GM12878 (cell line): Measurements from ENCODE around the gene UROC1. TPM values are rescaled to one million over a fixed set of nuclear protein-coding genes. Genes with fewer than 3 reads are reported as not detected.

Source experiments
- ATAC-seq: fragments of 200-7000 bp; cut with Tn5 transposase; 3 replicates; pipeline ENCODE4 v1.9.1; 2020; ENCODE audit warnings: mild to moderate bottlenecking, moderate library complexity
- BruUV-seq: library from RNA; stranded (reverse); fragments of 400-500 nt; replicated peaks from 2 replicates; lab custom pipeline; 2021; lab: Mats Ljungman, UMichigan
- CTCF ChIA-PET: fragments of 300-600 bp; sonication (Branson Sonifier 250); formaldehyde crosslinking; extraction: SDS; loops from one replicate; lab custom pipeline; 2021; ENCODE audit warnings: inconsistent platforms; lab: Yijun Ruan, JAX
- POLR2A ChIA-PET: fragments of 350-600 bp; formaldehyde crosslinking; extraction: SDS; loops from one replicate; lab custom pipeline; 2021; ENCODE audit warnings: inconsistent platforms; lab: Charles Lee
- RAD21 ChIA-PET: fragments of 300-600 bp; sonication (Branson Sonifier 250); formaldehyde crosslinking; loops from one replicate; lab custom pipeline; 2023; ENCODE audit warnings: antibody characterized with exemption; ENCODE audit not compliant: unreplicated experiment; lab: Charles Lee
- SMC1A ChIA-PET: fragments of 300-600 bp; sonication (Branson Sonifier 250); formaldehyde crosslinking; loops from one replicate; lab custom pipeline; 2023; ENCODE audit not compliant: unreplicated experiment, uncharacterized antibody; lab: Charles Lee
- DNase-seq: peaks from one replicate; pipeline ENCODE4 v3.0.0-alpha.2; 2011; ENCODE audit warnings: low read depth, low spot score
- FAIRE-seq: peaks from 3 replicates; lab custom pipeline; 2011; peaks lifted over from hg19 to GRCh38; lab: Jason Lieb, UNC
- H2AFZ ChIP-seq: 2 replicates; pipeline ENCODE4 v1.6.0; 2011; ENCODE audit warnings: low read depth, low read length, control low read depth; ENCODE audit not compliant: control insufficient read depth
- H3K27ac ChIP-seq: 2 replicates; pipeline ENCODE4 v1.5.1; 2011; ENCODE audit warnings: control low read depth; ENCODE audit not compliant: control insufficient read depth, insufficient read depth
- H3K27me3 ChIP-seq, 2 experiments: replicated peaks in 1 of 2; 2 replicates each; pipeline versions ENCODE4 v1.6.0 to v1.6.1; 2011; ENCODE audit warnings: low read length in 1 of 2; ENCODE audit not compliant: control insufficient read depth in 2 of 2, insufficient read depth in 2 of 2
- H3K36me3 ChIP-seq, 2 experiments: 2 replicates each; pipeline ENCODE4 v1.5.1; 2011; ENCODE audit warnings: low read length in 1 of 2; ENCODE audit not compliant: control insufficient read depth in 2 of 2, insufficient read depth in 2 of 2
- H3K4me1 ChIP-seq: 2 replicates; pipeline ENCODE4 v1.6.1; 2011; ENCODE audit warnings: mild to moderate bottlenecking, low read length, moderate library complexity, mixed read lengths; ENCODE audit not compliant: control insufficient read depth, insufficient read depth
- H3K4me2 ChIP-seq: 2 replicates; pipeline ENCODE4 v1.6.0; 2011; ENCODE audit warnings: control low read depth; ENCODE audit not compliant: control insufficient read depth, insufficient read depth
- H3K4me3 ChIP-seq: fragments of 200-600 bp; sonication (generic); 2 replicates; pipeline ENCODE4 v1.5.1; 2016
- H3K79me2 ChIP-seq: 2 replicates; pipeline ENCODE4 v1.6.0; 2011; ENCODE audit warnings: low read length; ENCODE audit not compliant: control insufficient read depth, insufficient read depth
- H3K9ac ChIP-seq: 2 replicates; pipeline ENCODE4 v1.8.0; 2011; ENCODE audit warnings: low read length, control low read depth, mixed read lengths; ENCODE audit not compliant: control insufficient read depth, insufficient read depth
- H3K9me3 ChIP-seq: replicated peaks from 3 replicates; pipeline ENCODE4 v1.5.1; 2011; ENCODE audit warnings: mild to moderate bottlenecking, low read length; ENCODE audit not compliant: control insufficient read depth, insufficient read depth
- H4K20me1 ChIP-seq: 2 replicates; pipeline ENCODE4 v1.6.0; 2011; ENCODE audit not compliant: control insufficient read depth, insufficient read depth
- CUX1 ChIP-seq: IDR thresholded peaks from 2 replicates; pipeline ENCODE4 v1.6.1; 2012; ENCODE audit warnings: improper control_type of control experiment, low read depth, low read length; ENCODE audit not compliant: insufficient replicate concordance
- ESRRA ChIP-seq: IDR thresholded peaks from 2 replicates; pipeline ENCODE4 v1.6.1; 2012; ENCODE audit warnings: mild to moderate bottlenecking, low read length, improper control_type of control experiment
- FOXM1 ChIP-seq: IDR thresholded peaks from 2 replicates; pipeline ENCODE4 v1.6.1; 2012; ENCODE audit warnings: low read depth, mild to moderate bottlenecking, inconsistent platforms, low read length, moderate library complexity
- IKZF1 ChIP-seq: fragments of 450-650 bp; conservative IDR thresholded peaks from 2 replicates; pipeline ENCODE4 v1.6.1; 2017; ENCODE audit warnings: antibody characterized with exemption, mild to moderate bottlenecking
- MYC ChIP-seq: IDR thresholded peaks from 2 replicates; pipeline ENCODE4 v1.6.1; 2011; ENCODE audit warnings: mild to moderate bottlenecking, low read length, moderate library complexity, inconsistent platforms; ENCODE audit not compliant: insufficient read depth, insufficient replicate concordance, insufficient read length, severe bottlenecking
- RELA ChIP-seq: fragments of 450-650 bp; IDR thresholded peaks from 2 replicates; pipeline ENCODE4 v1.8.0; 2014; ENCODE audit warnings: borderline replicate concordance; ENCODE audit not compliant: partially characterized antibody
- SUPT20H ChIP-seq: IDR thresholded peaks from 2 replicates; pipeline ENCODE4 v1.6.1; 2011; ENCODE audit warnings: low read depth, mild to moderate bottlenecking, low read length, moderate library complexity, borderline replicate concordance; ENCODE audit not compliant: control insufficient read depth
- TAF1 ChIP-seq: IDR thresholded peaks from 2 replicates; pipeline ENCODE4 v1.6.1; 2011; ENCODE audit warnings: mild to moderate bottlenecking, low read depth, low read length, borderline replicate concordance
- TCF7 ChIP-seq: IDR thresholded peaks from 2 replicates; pipeline ENCODE4 v1.6.1; 2014; ENCODE audit warnings: antibody characterized with exemption, borderline replicate concordance
- YY1 ChIP-seq: IDR thresholded peaks from 2 replicates; pipeline ENCODE4 v1.6.1; 2011; ENCODE audit warnings: low read depth, mild to moderate bottlenecking, low read length
- ZBTB11 ChIP-seq: fragments of 450-650 bp; formaldehyde crosslinking; IDR thresholded peaks from 2 replicates; pipeline ENCODE4 v1.5.0; 2022; ENCODE audit warnings: mild to moderate bottlenecking, missing genetic modification characterization
- ZZZ3 ChIP-seq: IDR thresholded peaks from 2 replicates; pipeline ENCODE4 v1.6.1; 2011; ENCODE audit warnings: low read depth; ENCODE audit not compliant: control insufficient read depth, insufficient read length
- WGBS: methylation state at CpG from one replicate; pipeline ENCODE4 v1.1.6; 2016; ENCODE audit warnings: low lambda C conversion rate; ENCODE audit not compliant: insufficient replicate concordance, insufficient coverage; ENCODE audit errors: missing lambda C conversion rate; 5-methylcytosine and 5-hydroxymethylcytosine counted together
- in situ Hi-C: fragments of 300-500 bp; cut with MboI; formaldehyde crosslinking; loops from 9 replicates; pipeline ENCODE4 v1.14.3; 2018; ENCODE audit warnings: mixed read lengths
- intact Hi-C: fragments of 100-400 bp; cut with micrococcal nuclease; formaldehyde crosslinking; loops from one replicate; pipeline ENCODE4 v1.14.2; 2022; ENCODE audit not compliant: unreplicated experiment
- polyA plus RNA-seq, 11 experiments: library from polyadenylated mRNA; depleted of rRNA in 4 of 11; unstranded in 6 of 11; stranded (reverse) in 5 of 11; fragments of >200 nt; fragmentation: Nextera tagmentation in 4 of 11; fragmentation: Illumina TruSeq in 1 of 11; extraction: Ambion mirVana in 4 of 11; extraction: Trizol in 1 of 11; gene quantifications; 1 replicate in 1 of 11; 2 replicates in 10 of 11; pipeline versions ENCODE4 v1.2.1 to v1.2.3, GENCODE V29; 2011 to 2016; ENCODE audit warnings: inconsistent platforms in 2 of 11, missing spikeins in 2 of 11, low read depth in 1 of 11
- total RNA-seq, 4 experiments: library from RNA; depleted of rRNA in 3 of 4; stranded (reverse); fragments of >200 nt in 3 of 4; fragmentation: Illumina TruSeq in 1 of 4; extraction: Trizol in 1 of 4; gene quantifications; 2 replicates each; pipeline versions ENCODE4 v1.2.1 to v1.2.3, GENCODE V29; 2013 to 2021

The UROC1 gene
- total and polyA plus RNA-seq, 10 of the 15 experiments (the other 5 are each of a cell fraction or from before 2014, with no cell fraction given): 0.04 TPM; not detected in 9

DNA sequence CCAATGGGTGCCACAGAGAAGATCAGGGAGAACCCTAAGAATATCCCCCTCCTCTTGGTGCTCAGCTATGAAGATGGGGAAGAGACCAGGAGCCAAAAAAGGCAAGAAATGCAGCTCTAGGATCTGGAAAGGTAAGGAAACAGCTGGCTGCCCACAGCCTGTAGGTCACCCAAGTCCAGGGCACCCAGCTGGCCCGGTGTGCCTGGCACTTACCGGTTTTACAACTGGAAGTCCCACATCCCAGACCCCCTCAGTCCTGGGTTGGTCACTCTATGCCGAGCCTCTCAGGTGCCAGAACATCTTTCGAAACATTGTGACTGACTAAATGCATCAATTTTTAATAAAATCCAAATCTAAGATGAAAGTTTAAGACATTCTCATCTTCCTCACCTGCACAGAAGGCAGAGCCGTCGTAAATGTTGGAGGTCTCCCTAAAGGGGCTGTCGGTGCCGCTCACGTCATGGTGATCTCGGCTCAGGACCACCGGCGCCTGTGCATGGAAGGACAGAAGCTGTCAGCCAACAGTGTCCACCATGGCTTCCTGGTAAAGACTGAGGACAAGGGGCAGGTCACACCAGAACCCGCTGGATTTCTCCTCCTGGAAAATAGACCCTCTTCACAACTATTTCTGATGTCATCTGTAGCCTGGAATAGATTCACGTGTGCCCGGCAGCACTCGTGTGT lies 28.5 kb downstream of the UROC1 start (continued):
- TF ChIP-seq MYC (no peak), ZBTB11 (CRISPR knock-in tag) (no peak), ESRRA (no peak), TAF1 (no peak)
- TF ChIP-seq, all 136 proteins: peak for 0

GRCh38 chr3:126488185-126488584 lies 29.4 kb downstream of the UROC1 start:
- TF ChIP-seq CUX1: no peak
- no peak for TF ChIP-seq YY1
- no peak for TF ChIP-seq ZZZ3
- TF ChIP-seq FOXM1: no peak
- no peak for TF ChIP-seq SUPT20H
- no peak for TF ChIP-seq IKZF1
- TF ChIP-seq RELA: no peak
- TF ChIP-seq TCF7: no peak
- in situ Hi-C loops: no loop called here
- no peak for ATAC-seq
- SMC1A ChIA-PET: no interaction called here
- intact Hi-C loops: no loop called here
- H3K9ac ChIP-seq: no peak overlapping the region
- H2AFZ ChIP-seq: no peak overlapping the region
- H4K20me1 ChIP-seq: no peaks in the 10 kb centered on the region
- H3K79me2 ChIP-seq: no peaks in the 10 kb centered on the region
- no peak overlapping the region for H3K4me2 ChIP-seq
- no peak for DNase-seq
- BruUV-seq: no TSS peak
- POLR2A ChIA-PET: no interaction called here
- H3K9me3 ChIP-seq: no peaks in the 10 kb centered on the region
- H3K36me3 ChIP-seq: no peaks in the 10 kb centered on the region
- 57% methylated on average over 14 of the region's 14 CpGs for WGBS
- no peak overlapping the region for H3K27ac ChIP-seq
- FAIRE-seq: no peak
- no peak overlapping the region for H3K4me3 ChIP-seq
- no peaks in the 10 kb centered on the region for H3K27me3 ChIP-seq
- CTCF ChIA-PET: no interaction called here
- RAD21 ChIA-PET: no interaction called here
- no peaks in the 10 kb centered on the region for H3K4me1 ChIP-seq
